CD4-positive, alpha-beta T cell treated with Interleukin-2 at 100 ng/mL for 4 hours (primary cell): ENCODE results near the gene PPFIA1.
"Not testable (repeated sequence)": the region's sequence is repeated elsewhere in the genome, so short reads cannot be mapped to it uniquely, and the experiment has no call there.

ENCODE experiments used
- DNase-seq: peaks from one replicate; pipeline ENCODE4 v3.0.0-alpha.2; 2020; ENCODE audit warnings: low spot score

The PPFIA1 gene

DNA sequence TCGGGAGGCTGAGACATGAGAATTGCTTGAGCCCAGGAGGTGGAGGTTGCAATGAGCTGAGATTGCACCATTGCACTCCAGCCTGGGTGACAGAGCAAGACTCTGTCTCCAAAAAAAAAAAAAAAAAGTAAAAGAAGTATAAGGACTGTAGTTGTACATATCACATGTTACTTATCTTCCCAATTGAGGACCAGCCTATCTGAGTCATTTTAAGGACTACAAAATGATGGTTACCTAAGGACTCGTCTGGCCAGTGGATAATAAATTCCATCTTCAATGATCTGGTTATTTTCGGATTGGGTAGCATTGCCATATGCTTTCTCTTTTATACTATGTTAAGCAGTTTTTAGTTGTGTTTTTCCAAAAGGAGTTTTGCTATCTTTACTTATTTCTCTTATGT lies 55.3 kb downstream of the PPFIA1 start:
- DNase-seq, result no peak

DNA sequence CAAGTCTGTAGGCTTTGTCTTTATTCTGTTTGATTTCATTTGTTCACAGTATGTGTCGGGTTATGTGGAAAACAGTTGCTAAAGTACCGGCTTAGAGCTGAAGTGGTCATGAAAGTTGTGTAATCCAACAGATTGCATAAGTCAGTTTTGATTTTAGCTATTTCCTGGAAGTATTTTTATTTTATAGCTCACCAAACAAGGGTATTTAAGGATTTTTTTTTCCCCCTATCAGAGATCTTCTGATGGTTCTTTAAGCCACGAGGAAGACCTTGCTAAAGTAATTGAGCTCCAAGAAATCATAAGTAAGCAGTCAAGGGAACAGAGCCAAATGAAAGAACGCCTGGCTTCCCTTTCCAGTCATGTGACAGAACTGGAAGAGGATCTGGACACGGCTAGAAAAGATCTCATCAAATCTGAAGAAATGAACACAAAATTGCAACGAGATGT lies 55.9 kb downstream of the PPFIA1 start:
- DNase-seq, result no peak

DNA sequence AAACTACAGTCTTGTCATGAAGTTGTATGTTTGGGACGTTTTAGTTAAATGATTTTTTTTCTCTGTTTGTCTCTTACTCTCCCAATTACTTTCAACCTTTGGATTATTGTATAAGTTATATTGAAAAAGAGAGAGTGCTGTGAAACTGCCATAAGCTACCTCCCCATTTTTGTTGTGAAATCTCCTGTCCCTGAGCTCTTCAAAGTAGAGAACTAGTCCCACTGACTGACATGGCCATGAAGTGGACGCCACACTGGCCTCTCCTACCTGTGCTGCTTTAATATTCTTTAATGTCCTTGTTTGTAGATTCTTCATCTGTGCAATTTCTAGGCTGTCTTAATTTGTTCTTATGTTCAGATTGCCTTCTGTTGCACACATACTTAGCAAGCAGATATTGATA lies 56.3 kb downstream of the PPFIA1 start:
- DNase-seq, result no peak

DNA sequence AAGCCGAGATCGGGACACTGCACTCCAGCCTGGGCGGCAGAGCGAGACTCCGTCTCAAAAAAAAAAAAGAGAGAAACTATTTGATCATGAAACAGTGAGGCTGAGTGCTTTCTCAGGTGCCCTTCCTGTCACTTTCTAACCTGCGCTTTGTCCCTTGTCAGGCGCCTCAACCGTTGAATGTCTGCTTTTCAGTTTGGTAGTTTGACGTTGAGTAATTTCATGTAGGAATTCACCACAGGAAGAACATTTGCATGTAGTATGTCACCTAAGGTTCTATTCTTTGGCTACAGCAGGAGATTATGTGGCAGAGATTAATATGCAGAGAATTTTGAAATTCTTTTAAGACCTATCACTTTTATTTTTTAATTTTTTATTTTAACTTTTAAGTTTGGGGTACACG lies 57.2 kb downstream of the PPFIA1 start:
- no peak for DNase-seq

DNA sequence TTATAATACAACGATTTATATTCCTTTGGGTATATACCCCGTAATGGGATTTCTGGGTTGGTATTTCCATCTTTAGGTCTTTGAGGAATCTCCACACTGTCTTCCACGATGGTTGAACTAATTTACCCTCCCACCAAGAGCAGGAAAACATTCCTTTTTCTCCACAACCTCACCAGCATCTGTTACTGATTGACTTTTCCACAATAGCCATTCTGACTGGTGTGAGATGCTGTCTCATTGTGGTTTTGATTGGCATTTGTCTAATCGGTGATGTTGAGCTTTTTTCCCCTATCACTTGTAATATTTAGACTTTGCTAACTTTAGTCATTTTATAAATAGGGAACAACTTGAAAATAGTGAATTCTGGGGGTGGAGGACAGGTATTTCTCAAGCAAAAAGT lies 58.1 kb downstream of the PPFIA1 start:
- DNase-seq, result no peak

DNA sequence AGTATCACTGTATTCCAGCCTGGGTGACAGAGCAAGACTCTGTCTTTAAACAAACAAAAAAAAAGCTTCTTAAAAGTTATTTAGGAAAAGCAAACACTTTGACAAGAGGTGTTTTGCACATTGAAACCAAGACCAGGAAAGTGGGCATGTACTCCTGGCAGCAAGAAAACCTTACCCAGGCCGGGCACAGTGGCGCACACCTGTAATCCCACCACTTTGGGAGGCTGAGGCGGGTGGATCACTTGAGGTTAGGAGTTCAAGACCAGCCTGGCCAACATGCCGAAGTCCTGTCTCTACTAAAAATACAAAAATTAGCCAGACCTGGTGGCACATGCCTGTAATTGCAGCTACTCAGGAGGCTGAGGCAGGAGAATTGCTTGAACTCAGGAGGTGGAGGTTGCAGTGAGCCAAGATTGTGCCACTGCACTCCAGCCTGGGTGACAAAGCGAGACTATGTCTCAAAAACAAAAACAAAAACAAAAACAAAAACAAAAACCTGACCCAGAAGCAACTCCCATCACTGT lies 60.9 kb downstream of the PPFIA1 start:
- not testable (repeated sequence) for DNase-seq

DNA sequence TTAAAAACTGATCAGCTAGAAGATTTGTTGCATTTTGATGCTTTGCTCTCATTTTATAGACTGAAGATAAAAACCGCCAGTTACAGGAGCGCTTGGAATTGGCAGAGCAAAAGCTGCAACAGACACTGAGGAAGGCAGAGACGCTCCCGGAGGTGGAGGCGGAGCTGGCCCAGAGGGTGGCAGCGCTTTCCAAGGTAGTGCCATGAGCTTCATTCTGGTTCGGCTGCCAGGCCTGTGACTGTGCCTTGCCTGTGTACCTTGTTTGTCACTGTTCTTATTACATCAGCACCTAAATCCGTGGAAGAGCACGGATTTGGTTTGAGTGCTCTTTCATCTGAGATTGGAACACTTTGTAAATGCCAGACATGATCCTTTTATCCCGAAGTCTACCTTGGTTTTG lies 61.4 kb downstream of the PPFIA1 start:
- DNase-seq, result no peak

DNA sequence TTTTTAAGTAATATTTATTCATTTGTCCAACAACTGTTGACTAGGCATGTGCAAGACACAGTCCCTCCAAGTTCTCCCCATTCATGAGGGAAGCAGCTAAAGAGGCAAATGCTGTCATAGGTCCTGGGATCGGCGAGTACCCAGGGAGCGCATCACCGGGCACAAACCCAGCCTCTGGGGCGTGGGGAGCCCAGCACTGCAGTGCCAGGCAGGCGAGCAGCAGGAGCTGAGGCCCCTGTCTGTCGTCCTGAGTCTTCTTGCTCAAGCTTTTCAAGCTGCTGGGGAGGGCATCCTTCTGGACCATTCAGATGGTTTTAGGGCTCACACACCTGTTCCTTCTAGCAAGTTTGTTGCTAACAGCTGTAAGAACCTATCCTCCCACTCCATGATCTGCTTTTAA lies 62.1 kb downstream of the PPFIA1 start:
- DNase-seq, result no peak

DNA sequence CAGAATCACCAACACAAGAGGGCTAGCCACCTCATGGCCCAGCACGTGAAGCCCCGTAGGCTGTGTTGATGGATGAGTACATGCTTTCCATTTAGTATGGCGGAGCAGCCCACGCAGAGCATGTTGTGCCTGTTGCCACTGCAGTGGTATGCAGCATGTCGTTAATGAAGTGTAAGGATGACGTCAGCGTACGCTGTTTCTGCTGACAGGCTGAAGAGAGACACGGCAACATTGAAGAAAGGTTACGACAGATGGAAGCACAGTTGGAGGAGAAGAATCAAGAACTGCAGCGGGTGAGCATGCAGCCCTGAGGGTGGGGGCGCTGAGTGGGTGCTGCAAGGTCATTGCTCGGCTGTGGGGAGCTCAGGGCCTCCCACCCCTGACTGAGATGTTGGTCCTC lies 62.8 kb downstream of the PPFIA1 start:
- DNase-seq, result no peak

DNA sequence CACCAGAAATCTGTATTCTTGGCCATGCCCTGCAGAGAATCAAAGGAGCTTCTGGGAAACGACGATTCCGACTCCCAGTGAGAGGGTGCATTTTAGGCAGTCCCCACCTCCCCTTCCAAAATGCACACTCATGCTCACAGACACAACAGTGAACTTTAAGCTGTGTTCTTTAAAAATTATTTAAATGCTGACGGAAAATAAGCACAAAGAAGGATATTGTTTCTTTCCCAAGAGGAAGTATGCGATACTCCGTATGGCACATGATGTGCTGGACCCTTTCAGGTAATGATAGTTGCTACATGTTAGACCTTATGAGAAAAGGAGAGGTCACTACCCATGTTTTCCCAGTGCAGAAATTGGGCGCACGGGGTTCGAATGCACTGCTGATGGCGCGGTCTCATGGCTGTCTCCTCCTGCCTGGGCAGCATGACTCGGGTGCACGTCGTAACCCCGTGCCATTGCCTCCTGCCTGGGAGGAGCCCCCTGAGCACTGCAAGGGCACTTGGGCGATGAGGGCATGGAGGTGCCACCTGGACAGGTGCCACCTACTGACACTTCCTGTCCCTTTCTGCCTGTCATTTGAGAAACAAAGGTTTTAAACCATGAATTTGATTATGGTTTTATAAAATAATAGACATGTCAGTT lies 64.0 kb downstream of the PPFIA1 start:
- no peak for DNase-seq

DNA sequence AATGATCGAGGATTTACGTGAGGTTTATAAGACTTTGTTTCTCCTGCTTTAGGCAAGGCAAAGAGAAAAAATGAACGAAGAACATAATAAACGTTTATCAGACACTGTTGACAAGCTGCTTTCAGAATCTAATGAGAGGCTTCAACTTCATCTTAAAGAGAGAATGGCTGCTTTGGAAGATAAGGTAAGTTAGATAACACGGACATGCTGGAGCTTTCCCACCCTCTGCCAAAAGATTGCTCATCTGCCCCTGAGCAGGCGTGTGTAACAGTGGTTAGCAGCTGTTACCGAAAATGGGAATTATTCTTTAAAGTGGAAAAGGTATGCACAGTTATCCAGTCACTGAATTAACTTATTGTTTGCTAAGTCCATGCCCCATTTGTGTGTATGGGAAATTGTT lies 65.0 kb downstream of the PPFIA1 start:
- no peak for DNase-seq

DNA sequence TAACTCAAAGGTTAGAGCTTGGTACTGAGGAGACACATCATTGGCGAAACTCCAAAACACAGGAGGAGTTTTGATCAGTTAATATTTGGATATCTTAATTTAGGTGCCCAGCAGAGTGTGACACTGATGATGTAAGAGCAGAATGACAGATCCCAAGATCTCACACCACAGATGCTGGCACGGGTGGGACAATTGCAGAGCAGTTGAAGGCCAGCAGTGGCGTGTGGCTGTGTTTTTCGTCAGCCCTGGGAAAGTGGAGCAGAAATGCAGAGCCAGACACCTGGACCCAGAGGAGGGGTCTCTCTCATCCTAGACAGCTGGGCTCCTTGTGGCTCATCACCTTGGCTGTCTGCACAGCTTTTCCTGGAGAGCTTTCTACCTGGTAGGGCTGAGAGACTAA lies 68.1 kb downstream of the PPFIA1 start:
- no peak for DNase-seq

DNA sequence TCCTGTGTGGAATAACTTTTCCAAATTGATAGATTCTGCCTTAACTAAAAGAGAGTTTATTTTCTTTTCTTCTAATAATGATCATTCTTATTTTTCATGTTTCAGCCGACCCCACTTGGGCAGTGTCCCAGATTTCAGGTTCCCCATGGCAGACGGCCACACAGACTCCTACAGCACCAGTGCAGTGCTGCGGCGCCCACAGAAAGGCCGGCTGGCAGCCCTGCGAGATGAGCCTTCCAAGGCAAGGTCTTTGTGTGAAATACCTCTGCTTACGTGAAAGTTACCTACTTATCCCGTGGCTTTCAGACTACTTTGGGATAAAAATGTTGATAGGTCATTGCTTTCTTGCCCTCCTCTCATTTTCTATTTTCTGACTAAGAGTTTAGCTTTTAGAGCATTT lies 68.6 kb downstream of the PPFIA1 start:
- DNase-seq, result no peak

DNA sequence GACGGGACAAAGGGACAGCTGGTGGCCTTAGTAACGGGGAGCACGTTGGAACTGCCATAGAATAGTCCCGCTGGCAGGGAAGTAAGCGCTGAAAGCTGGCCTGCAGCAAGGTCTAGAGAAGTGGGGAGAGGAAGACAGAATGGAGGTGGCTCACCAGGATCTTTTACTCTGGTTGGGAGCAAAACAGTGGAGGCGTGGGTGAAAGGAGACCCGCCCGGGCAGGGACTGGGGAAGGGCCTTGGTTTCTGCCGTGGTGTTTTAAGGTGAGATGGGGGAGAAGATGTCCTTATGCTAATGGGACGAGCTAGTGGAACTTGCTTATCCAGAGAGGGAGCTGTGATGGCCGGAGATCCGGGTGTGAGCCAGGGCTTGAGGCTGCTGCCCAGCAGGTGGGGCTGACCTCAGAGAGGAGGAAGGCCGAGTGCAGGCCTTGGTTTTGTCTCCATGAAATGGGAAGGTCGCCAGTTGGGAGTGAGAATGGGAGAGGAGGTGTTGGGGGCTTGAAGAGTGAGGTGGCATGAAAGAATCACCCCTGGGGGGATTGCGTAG lies 71.5 kb downstream of the PPFIA1 start:
- no peak for DNase-seq

DNA sequence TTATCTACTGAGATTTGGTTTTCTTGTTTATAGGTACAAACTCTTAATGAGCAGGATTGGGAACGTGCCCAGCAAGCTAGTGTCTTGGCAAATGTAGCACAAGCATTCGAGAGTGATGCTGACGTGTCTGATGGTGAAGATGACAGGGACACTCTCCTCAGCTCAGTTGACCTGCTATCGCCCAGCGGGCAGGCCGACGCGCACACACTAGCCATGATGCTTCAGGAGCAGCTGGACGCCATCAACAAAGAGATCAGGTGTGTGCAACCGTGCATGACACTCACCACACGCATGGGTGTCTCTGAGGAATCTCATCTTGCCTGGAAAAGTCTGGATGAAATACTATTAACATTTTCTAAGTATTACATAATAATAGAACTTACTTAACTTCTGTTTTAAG lies 73.1 kb downstream of the PPFIA1 start:
- no peak for DNase-seq

DNA sequence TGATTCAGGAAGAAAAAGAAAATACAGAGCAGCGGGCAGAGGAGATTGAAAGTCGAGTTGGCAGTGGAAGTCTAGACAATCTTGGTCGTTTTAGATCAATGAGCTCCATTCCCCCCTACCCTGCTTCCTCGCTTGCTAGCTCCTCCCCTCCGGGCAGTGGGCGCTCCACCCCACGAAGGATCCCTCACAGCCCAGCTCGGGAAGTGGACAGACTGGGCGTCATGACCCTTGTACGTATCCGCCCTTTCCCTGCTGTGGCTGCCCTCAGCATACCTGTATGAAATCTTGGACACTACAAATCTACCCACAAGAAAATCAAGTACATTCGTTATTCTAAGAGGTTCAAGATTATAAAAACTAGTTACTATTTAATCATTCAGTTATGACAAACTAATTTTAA lies 77.7 kb downstream of the PPFIA1 start:
- DNase-seq, result no peak

DNA sequence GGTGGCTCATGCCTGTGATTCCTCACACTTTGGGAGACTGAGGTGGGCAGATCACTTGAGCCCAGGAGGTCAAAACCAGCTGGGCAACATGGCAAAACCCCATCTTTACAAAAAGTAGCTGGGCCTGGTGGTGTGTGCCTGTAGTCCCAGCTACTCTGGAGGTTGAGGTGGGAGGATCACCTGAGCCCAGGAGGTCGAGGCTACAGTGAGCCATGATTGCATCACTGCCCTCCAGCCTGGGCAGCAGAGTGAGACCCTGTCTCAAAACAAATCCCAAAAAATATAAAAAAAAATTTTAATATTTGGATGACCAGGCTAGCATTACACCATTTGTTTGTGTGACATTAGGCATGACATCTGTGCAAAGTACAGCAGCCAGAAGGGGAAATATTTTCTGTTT lies 78.1 kb downstream of the PPFIA1 start:
- no peak for DNase-seq

DNA sequence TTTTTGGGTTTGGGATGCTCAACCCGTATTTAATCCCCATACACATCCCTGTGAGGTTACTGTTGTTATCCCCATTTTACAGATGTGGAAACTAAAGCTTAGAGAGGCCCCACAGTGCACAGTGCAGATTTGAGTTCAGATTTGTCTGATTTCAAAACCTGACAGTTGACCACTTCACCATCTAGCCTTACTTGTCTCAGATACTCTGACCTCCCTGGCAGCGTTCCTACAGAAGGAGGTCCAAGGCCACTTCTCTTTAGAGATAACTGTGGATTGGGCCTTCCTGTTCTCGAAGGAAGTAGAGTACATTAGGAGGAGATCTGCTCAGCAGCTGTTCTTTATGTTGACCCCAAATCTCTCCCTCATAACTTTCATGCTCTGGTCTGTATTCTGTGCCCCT lies 81.2 kb downstream of the PPFIA1 start:
- no peak for DNase-seq

DNA sequence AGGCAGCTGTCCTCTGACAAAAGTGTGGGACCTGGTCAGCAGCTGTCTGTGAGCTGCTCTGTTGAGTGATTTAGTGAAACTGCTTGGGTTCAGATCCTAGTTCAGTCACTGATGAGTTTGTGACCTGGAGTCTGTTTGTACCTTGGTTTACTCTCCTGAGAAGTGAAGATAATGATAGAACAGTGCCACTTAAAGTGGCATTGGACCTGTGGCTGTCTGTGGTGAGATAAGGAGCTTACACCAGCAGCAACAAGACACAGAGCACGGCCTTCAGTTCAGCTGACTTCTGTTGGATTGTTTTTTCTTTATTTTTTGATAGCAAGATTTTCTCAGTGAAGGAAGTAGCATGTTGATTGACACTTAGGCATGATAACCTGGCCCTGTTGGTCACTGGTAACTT lies 81.6 kb downstream of the PPFIA1 start:
- no peak for DNase-seq

DNA sequence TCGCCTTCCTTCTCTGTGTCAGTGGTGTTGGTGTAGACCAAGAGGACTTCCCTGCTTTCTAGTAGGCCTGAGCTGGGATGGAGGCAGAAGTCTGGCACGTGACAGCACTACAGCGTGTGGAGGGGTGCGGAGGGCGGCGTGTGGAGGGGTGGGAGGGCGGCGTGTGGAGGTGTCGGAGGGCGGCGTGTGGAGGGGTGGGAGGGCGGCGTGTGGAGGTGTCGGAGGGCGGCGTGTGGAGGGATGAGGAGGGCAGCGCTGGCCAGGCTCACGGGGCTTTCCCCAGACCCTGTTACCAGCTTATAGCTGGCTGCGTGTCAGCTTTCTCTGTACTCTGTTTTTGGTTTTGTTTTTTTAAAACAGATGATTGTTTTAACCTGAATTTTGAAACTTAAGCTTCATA lies 82.1 kb downstream of the PPFIA1 start:
- no peak for DNase-seq

DNA sequence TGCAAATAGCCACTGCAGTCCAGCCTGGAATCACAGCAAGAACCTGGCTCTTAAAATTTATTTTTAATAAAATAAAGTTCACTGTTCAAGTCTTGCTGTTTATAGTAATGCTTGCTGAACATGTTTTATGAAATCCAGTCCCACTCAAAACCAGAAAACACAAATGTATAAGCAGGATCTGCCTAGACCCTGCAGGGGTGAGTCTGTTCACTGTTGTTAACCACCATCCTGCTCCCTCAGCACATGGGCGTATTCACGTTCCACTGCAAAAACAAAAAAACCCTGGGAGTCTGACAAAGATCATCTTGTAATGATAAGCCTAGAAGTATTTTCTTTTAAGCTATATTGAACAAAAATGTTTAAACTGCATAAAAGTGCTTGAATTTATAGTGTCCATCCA lies 82.8 kb downstream of the PPFIA1 start:
- no peak for DNase-seq

DNA sequence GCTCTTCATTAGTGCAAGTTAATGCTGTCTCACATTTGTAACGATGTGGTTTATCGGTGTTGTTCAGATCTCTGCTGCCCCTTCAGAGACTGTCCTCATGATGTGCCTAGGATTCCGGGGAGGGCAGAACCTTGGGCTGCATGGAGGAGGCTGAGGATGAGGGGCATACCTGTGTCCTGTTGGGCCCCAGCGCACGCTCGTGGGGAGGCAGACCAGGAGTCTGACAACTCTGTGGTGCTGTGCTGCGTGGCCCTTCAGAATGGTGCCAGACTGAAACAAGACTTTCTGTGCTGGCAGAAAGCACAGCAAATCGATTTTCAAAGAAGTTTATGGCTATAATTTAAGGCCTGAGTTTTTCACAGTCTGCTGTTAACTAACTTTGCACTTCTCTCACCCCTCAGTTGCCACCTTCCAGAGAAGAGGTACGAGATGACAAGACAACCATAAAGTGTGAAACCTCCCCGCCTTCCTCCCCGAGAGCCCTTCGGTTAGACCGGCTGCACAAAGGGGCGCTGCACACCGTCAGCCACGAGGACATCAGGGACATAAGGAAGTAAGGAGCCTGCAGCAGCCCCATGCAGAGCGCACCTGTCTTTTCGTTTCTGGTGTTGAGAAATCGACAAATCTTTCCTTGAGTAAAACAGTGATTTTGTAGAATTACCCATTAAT lies 83.5 kb downstream of the PPFIA1 start:
- DNase-seq, result peak; percentile 7

DNA sequence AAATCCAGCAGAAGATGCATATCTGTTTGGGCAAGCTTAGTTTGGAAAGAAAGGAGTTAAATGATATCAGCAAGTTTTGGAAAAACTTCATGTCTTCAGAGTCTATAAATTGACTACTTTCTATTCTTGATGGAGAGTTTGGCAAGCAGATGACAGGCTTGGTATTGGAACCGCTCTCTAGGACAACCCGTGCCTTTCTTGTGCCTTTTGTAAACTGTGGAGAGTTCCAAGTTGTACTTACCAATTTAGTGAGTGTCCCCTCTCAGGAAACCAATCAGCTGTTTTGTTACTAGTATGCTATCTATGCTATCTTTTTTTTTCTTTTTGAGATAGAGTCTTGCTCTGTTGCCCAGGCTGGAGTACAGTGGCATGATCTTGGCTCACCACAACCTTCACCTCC lies 84.1 kb downstream of the PPFIA1 start:
- no peak for DNase-seq

DNA sequence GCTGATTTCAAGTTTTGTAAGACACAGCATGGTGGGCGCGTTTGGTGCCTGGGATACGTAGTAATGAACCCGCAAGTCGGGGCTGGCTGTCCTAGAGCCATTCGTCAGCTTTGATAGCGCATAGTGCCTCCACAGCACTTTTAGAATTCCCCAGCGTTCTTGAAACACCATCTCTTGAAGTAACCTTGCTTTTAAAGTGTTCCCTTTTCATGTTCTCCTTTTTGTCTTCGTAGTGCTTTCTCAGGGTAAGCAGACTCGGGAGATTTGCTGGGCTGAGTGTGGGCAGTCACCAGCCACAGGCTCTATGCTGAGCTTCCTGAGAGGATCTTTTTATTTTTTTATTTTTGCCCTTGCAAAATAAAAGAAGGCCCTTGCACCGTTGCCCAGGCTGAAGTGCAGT lies 88.3 kb downstream of the PPFIA1 start:
- no peak for DNase-seq
